D721Med (cell line): ENCODE results near the gene EHMT1.
A peak's percentile ranks its signal among the peaks of the same experiment; 100 is the strongest.

Experiments used
- DNase-seq: peaks from one replicate; pipeline ENCODE4 v3.0.0; 2011; ENCODE audit warnings: low spot score; ENCODE audit not compliant: insufficient read length
- FAIRE-seq: peaks from 2 replicates; lab custom pipeline; 2011; peaks lifted over from hg19 to GRCh38; lab: Jason Lieb, UNC
- CTCF ChIP-seq: IDR thresholded peaks from 2 replicates; pipeline ENCODE4 v1.5.1; 2012; ENCODE audit warnings: mild to moderate bottlenecking, control low read depth; ENCODE audit not compliant: insufficient read depth; ENCODE audit errors: missing control alignments

Gene EHMT1

DNA sequence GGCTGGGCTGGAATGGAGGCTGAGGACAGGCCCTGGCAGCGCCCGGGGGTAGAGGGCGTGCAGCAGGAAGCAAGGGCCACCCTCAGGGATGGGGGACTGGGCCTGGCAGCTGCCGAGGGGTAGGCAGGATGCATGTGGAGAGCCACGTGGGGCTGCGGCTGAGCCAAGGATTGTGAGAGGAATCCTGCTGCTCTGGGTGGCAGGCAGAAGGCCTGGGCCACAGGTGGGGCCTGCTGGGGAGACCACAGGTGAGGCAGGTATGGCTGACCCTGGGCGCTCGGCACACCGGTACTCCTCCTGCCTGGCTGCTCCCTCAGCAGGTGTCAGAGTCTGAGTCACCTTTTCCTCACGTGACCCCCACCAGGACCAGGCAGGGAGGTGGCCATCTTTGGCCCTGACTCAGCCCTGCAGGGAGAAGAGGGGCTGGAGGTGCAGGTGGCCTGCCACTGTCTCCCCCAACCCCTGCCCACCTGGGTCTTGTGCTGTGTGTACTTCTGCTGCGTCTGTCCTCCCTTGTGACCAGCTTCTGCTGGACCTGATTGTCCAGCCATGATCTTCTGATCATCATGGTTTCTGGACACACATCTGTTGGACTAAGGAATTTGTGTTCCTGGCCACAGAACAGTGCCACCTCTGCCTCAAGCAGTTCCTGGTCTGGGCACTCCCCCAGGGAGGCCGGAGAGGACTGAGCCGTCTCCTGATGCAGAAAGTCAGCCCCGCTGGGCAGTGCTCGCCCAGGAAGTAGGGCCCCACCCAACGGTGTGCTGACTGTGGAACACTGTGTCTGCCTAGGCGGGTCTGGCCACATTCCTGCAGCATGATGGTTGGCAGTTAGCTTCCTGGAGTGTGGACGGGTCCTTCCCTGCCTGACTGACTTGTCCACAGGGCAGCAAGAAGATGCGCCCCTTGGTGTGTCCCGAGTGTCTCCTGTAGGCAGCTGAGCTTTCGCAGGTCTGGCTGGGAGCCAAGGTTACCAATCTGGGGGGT, 6.9 kb upstream of the EHMT1 start:
- peak; percentile 29 for DNase-seq
- no peak for TF ChIP-seq CTCF
- FAIRE-seq: no peak

DNA sequence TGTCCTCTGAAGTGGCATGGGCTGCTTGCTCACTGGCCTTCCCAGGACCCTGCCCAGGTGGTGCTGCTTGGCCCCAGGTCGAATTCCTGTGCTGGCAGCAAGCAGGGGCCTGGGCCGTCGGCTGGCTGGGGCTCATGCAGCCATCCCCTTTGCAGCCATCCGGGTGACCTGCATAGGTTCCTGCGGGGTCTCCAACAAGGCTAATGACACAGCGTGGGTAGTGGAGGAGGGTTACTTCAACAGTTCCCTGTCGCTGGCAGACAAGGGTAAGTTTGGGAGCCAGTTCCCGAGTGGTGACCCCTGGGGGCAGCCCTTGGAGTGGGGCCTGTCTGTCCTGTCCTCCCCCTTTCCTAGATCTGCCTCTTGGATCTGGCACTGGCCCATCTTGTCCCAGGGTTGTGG, 6.1 kb upstream of the EHMT1 start:
- no peak for TF ChIP-seq CTCF
- FAIRE-seq: no peak
- DNase-seq: peak; percentile 22

DNA sequence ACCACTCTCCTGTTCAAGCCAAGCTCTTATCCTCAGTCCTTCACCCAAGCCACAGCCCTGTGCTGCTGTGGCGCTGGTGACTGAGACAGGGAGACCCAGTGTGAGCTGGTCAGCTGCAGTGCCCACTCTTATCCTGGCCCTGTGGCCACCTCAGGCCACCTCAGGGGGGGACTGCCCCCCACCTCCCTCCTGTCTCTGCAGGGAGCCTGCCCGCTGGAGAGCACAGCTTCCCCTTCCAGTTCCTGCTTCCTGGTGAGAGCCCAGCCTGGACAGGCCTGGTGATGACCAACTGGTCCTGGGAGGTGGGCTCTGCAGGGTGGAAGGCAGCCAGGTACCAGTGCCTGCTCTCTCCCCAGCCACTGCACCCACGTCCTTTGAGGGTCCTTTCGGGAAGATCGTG, 5.5 kb upstream of the EHMT1 start:
- DNase-seq: no peak
- no peak for TF ChIP-seq CTCF
- FAIRE-seq: no peak

GRCh38 chr9:137613738-137614523, 4.9 kb upstream of the EHMT1 start:
- TF ChIP-seq CTCF: no peak
- FAIRE-seq: no peak
- no peak for DNase-seq

DNA sequence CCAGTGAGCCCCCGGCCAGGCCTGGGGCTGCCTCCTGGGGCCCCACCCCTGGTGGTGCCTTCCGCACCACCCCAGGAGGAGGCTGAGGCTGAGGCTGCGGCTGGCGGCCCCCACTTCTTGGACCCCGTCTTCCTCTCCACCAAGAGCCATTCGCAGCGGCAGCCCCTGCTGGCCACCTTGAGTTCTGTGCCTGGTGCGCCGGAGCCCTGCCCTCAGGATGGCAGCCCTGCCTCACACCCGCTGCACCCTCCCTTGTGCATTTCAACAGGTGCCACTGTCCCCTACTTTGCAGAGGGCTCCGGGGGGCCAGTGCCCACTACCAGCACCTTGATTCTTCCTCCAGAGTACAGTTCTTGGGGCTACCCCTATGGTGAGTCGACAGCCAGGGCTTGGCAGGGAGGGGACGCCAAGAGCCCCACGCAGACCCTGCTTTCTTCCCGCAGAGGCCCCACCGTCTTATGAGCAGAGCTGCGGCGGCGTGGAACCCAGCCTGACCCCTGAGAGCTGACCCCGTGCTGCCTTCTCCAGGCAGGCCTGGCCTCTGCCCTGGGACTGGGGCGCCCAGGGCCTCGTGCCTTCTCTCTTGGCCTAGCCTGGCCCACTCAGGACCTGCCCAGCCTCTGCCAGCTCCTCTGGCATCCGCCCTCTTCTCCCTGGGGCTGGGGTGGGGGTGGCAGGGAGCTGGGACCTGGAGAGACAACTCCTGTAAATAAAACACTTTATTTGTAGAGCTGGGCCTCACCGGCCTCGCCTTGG, 4.0 kb upstream of the EHMT1 start:
- DNase-seq (no peak), FAIRE-seq (no peak)
- no peak for TF ChIP-seq CTCF

DNA sequence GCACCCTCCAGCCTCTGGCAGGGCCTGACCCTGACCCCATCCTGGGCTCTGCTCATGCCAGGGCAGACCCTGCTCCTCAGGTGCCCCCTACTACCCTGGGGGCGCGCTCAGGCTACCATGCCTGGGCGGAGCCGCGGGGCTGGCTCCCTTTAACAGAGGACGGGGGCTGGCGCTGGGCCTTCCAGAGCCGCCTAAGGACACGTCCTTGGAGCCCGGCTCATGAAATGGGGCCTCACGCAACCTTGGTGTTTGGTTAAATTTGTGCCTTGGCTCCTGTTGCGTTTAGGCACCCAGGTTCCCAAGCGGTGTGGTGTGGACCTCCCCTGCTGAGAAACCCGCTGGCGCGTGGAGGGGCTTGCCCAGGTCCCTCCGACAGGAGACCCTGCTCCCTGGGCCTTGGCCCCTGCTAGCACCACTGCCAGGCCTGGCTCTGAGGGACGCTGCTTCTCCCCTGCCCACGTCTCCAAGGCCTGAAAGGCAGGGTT, 3.4 kb upstream of the EHMT1 start:
- FAIRE-seq (no peak), DNase-seq (no peak)
- TF ChIP-seq CTCF: no peak
